ENCODE data around the gene MARVELD2.
"Not testable (repeated sequence)": the region's sequence is repeated elsewhere in the genome, so short reads cannot be mapped to it uniquely, and the experiment has no call there.

MARVELD2 gene

DNA sequence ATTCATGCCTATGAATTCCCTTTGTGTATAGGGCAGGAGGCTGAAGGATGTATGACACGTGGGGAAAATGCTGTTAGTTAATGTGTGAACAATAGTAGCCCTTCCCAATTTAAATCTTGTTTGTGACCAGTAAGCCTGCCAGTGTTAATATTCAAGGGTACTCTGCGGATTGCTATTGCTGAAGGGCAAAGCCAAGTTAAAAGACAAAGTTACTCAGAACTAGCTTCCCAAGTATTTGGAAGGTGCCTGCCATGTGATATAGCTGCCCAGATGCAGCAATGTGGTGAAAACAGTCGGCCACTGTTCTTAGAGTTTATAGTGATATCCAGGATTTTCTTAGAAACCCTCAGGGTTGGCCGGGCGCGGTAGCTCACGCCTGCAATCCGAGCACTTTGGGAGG is 34.6 kb downstream of the MARVELD2 start:
- no peaks in the 10 kb centered on the region for H4K20me1 ChIP-seq
- H3K27ac ChIP-seq = no peak overlapping the region
- H3K4me1 ChIP-seq = no peaks in the 10 kb centered on the region
- no peaks in the 10 kb centered on the region for H3K27me3 ChIP-seq
- no peak for TF ChIP-seq Cebpa-rat (IDR thresholded peaks at IDR 0.05)
- no peak overlapping the region for H3K9ac ChIP-seq
- H3K4me2 ChIP-seq = no peak overlapping the region
- no peak overlapping the region for H3K4me3 ChIP-seq
- no peaks in the 10 kb centered on the region for H3K9me3 ChIP-seq
- no peaks in the 10 kb centered on the region for H3K36me3 ChIP-seq

DNA sequence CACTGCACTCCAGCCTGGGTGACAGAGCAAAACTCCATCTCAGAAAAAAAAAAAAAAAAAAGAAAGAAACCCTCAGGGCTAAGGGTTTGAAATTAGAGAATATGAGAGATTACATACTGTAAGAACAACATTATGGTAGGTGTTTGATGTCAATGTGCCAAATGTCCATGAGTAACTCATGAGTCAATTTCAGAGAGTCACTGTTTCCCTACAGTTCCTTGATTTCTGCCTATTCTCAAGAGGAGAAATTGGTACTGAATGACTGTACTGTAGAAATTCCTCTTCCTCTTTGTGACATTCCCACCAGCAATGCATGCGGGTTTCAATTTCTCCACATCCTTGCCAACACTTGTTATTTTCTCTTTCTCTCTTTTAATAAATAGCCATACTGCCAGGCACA is 35.2 kb downstream of the MARVELD2 start:
- H3K4me2 ChIP-seq = no peak overlapping the region
- H3K9ac ChIP-seq = no peak overlapping the region
- no peak overlapping the region for H3K27ac ChIP-seq
- no peaks in the 10 kb centered on the region for H4K20me1 ChIP-seq
- H3K4me1 ChIP-seq = no peaks in the 10 kb centered on the region
- no peaks in the 10 kb centered on the region for H3K9me3 ChIP-seq
- H3K4me3 ChIP-seq = no peak overlapping the region
- H3K27me3 ChIP-seq = no peaks in the 10 kb centered on the region
- TF ChIP-seq Cebpa-rat (IDR thresholded peaks at IDR 0.05) = no peak
- H3K36me3 ChIP-seq = no peaks in the 10 kb centered on the region

DNA sequence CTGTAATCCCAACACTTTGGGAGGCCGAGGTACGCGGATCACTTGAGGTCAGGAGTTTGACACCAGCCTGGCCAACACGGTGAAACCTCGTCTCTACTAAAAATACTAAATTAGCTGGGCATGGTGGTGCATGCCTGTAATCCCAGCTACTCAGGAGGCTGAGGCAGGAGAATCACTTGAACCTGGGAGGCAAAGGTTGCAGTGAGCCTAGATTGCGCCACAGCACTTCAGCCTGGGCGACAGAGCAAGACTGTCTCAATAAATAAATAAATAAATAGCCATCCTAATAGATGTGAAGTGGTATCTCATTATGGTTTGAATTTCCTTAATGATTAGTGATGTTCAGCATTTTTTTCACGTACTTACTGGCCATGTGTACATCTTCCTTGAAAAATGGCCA is 35.6 kb downstream of the MARVELD2 start:
- not testable (repeated sequence) for H3K27me3 ChIP-seq, H3K27ac ChIP-seq, H3K9ac ChIP-seq, H3K36me3 ChIP-seq, H3K4me3 ChIP-seq, H3K9me3 ChIP-seq, H4K20me1 ChIP-seq, H3K4me1 ChIP-seq, H3K4me2 ChIP-seq

DNA sequence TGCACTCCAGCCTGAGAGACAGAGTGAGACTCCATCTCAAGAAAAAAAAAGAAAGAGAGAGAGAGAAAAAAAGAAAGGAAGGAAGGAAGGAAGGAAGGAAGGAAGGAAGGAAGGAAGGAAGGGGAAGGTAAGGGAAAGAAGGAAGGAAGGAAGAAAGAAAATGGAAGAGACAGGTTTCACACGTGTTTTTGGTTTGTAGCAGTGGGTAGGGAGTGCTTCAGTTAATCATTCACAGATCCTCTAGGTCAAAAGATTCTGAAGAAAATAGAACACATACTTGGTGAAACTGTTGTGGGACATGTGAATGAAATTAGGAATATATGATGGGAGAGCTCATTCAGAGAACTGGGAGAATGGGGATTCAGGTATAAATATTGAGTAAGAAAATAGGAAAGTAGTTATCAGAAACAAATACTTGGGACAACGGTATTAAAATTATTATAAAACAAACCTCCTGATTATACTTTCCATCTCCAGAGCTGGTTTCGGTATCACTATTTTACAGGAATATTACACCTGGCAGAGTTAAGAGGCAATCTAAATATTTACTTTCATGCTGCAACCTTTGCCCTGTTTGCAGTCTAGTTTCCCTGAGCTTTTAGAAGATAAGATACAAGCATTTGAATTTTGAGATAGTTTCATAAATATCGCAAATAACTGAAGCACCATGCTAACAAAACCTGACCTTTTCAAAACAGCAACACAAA is 37.2 kb downstream of the MARVELD2 start:
- H3K27me3 ChIP-seq = no peaks in the 10 kb centered on the region

DNA sequence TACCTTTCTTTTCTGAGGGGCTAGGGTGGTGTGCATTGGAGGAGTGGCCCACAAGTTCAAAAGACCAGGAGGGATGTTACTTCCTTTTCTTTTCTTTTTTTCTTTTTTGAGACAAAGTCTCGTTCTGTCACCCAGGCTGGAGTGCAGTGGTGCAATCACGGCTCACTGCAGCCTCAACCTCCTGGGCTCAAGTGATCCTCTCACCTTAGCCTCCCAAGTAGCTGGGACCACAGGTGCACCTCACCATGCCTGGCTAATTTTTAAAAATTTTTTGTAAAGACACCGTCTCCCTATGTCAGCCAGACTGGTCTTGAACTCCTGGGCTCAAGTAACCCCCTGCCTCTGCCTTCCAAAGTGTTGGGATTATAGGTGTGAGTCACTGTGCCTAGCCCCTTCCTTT is 38.6 kb downstream of the MARVELD2 start:
- not testable (repeated sequence) for H3K4me3 ChIP-seq, H3K4me1 ChIP-seq, H3K27me3 ChIP-seq, H3K9ac ChIP-seq, H3K4me2 ChIP-seq, H3K36me3 ChIP-seq, H3K27ac ChIP-seq, H4K20me1 ChIP-seq, H3K9me3 ChIP-seq

More for the DNA sequence above, 37.2 kb downstream of the MARVELD2 start:
- Histone ChIP-seq H3K27ac (no peak overlapping the region), H3K4me2 (no peak overlapping the region), H3K4me1 (no peaks in the 10 kb centered on the region), H3K36me3 (no peaks in the 10 kb centered on the region), H3K9me3 (no peaks in the 10 kb centered on the region), H3K4me3 (no peak overlapping the region), H3K9ac (no peak overlapping the region), H4K20me1 (no peaks in the 10 kb centered on the region)
- no peak for TF ChIP-seq Cebpa-rat (IDR thresholded peaks at IDR 0.05)

DNA sequence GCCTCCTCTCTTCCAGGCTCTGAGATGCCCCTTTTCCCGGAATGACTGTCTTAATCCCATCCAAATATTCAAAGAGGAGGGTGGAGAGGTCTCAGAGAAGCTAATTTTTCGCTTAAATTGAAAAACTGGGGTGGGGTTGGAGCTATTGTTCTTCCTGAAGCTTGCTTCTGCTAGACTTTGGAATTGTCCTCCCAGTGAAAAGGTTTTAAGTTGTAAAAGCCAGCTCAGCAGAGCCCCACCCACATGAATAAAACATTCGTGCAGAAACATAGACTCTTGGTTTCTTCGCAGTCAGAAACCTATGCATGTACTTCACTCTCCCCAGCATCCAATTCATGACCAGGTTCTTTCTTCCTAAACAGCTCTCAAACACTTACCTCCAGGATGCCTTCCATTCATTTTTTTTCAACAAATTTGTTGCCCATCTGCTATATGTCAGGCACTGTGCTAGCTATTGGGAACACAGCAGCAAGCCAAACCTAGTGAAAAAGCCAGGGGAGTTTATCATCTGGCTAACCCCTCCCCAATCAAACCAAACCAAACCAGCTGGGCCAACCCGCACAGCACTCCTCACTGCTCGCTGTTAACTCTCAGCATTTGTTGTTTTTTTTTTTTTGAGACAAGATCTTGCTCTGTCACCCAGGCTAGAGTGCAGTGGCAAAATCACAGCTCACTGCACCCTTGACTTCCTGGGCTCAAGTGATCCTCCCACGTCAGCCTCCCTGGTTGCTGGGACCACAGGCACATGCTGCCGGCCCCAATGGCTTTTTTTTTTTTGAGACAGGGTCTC is 39.7 kb downstream of the MARVELD2 start:
- H3K27me3 ChIP-seq = no peaks in the 10 kb centered on the region

DNA sequence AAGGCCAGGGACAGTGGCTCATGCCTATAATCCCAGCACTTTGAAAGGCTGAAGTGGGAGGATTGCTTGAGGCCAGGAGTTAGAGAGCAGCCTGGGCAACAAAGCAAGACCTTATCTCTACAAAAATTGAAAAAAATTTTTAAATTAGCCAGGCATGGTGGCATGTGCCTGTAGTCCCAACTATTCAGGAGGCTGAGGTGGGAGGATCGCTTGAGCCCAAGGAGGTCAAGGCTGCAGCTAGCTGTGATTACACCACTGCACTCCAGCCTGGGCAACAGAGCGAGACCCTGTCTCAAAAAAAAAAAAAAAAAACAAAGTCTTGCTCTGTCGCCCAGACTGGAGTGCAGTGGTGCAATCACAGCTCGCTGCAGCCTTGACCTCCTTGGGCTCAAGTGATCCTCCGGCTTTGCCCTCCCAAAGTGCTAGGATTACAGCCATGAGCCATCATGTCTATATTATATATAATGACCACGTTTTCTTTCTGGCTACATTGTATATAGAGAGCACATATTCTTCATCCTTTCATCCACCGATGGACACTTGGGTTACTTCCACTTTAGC is 40.6 kb downstream of the MARVELD2 start:
- H3K36me3 ChIP-seq, H3K4me2 ChIP-seq, H3K4me1 ChIP-seq, H3K4me3 ChIP-seq, H3K9ac ChIP-seq, H3K27ac ChIP-seq, H3K9me3 ChIP-seq, H3K27me3 ChIP-seq, H4K20me1 ChIP-seq: not testable (repeated sequence)

More for the DNA sequence above, 39.7 kb downstream of the MARVELD2 start:
- Histone ChIP-seq H3K4me2 (no peak overlapping the region), H3K4me3 (no peak overlapping the region), H3K9me3 (no peaks in the 10 kb centered on the region), H3K27ac (no peak overlapping the region), H3K4me1 (no peaks in the 10 kb centered on the region), H3K9ac (no peak overlapping the region), H4K20me1 (no peaks in the 10 kb centered on the region), H3K36me3 (no peaks in the 10 kb centered on the region)
- no peak for TF ChIP-seq Cebpa-rat (IDR thresholded peaks at IDR 0.05)

DNA sequence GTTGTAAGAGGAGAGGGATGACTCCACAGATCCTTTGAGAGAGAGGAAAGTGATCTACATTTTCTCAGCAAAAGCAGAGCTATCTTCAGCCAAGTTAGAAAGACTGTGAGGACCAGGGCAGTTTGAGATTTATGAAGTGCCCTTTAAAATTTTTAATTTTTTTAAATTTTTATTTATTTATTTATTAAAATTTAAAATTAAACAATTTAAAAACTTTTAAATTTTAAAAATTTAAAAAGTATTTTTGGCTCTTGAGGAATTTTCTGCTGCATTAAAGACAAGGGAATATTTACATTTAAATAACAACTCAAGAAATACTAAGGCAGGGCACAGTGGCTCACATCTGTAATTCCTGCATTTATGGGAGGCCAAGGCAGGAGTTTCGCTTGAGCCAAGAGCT is 47.3 kb downstream of the MARVELD2 start:
- H3K4me1 ChIP-seq = no peaks in the 10 kb centered on the region
- H3K9ac ChIP-seq = no peak overlapping the region
- no peak overlapping the region for H3K4me2 ChIP-seq
- H3K4me3 ChIP-seq = no peak overlapping the region
- peaks cover 9% of the 10 kb centered on the region for H3K9me3 ChIP-seq
- no peak for TF ChIP-seq Cebpa-rat (IDR thresholded peaks at IDR 0.05)
- H3K27ac ChIP-seq = no peak overlapping the region
- H3K27me3 ChIP-seq = no peaks in the 10 kb centered on the region
- H4K20me1 ChIP-seq = no peaks in the 10 kb centered on the region
- H3K36me3 ChIP-seq = no peaks in the 10 kb centered on the region

DNA sequence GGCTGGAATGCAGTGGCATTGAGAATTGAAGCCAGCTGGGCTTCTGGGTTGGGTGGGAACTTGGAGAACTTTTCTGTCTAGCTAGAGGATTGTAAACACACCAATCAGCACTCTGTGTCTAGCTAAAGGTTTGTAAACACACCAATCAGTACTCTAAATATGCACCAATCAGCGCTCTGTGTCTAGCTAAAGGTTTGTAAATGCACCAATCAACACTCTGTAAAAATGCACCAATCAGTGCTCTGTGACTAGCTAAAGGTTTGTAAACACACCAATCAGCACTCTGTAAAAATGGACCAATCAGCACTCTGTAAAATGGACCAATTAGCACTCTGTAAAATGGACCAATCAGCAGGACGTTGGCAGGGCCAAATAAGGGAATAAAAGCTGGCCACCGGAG is 51.5 kb downstream of the MARVELD2 start:
- H3K4me2 ChIP-seq, H3K4me3 ChIP-seq, H3K9me3 ChIP-seq, H3K36me3 ChIP-seq, H3K9ac ChIP-seq, H3K27ac ChIP-seq, H3K27me3 ChIP-seq, H3K4me1 ChIP-seq, H4K20me1 ChIP-seq: not testable (repeated sequence)

DNA sequence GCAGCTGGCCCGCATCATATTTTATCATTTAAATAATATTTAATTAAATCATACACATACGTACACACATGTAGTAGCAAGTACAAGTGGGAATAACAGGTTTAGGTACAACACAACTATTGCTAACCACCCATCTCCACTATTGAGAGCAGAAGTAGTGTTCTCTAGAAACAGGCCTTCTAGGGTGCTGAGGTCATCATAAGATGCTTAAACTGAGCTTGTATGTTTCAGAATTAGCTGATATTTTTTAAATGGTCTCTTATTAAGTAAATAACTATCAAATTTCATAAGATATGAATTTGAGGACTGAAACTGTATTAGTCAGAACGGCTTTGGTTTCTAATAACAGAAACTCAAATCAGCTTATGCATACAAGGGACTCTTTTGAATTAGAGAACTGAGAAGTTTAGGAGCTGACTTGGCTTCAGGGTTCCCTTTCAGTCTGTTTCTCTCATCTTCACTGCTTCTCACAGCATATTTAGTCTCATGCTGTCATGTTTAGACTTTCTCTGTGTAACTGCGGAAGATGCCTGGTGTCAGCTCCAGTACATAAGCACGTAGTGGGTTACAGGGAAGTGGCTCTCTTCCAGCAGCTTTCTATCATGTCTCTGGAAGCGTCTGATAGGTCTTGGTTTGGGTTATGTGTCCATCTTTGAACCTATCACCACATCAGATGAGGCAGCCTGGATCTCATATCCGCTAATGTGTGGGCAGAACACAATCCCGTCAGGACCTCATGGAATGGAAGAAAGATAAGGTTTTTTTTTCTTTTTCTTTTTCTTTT is 52.7 kb downstream of the MARVELD2 start:
- peaks cover 9% of the 10 kb centered on the region for H3K9me3 ChIP-seq
- H3K36me3 ChIP-seq = no peaks in the 10 kb centered on the region
- H3K27ac ChIP-seq = no peak overlapping the region
- no peaks in the 10 kb centered on the region for H3K4me1 ChIP-seq
- H3K4me3 ChIP-seq = no peak overlapping the region
- no peak overlapping the region for H3K4me2 ChIP-seq
- H4K20me1 ChIP-seq = no peaks in the 10 kb centered on the region
- H3K27me3 ChIP-seq = no peaks in the 10 kb centered on the region
- TF ChIP-seq Cebpa-rat (IDR thresholded peaks at IDR 0.05) = no peak
- H3K9ac ChIP-seq = no peak overlapping the region
